Gastroesophageal sphincter (tissue), 4 donors: ENCODE results near the gene CCDC60. TPM values are rescaled to one million over a fixed set of nuclear protein-coding genes. Genes with fewer than 3 reads are reported as not detected.
A peak's percentile ranks its signal among the peaks of the same experiment; 100 is the strongest.

ENCODE experiments used
- ATAC-seq: fragments of 150-250 bp; one replicate; pipeline ENCODE4 v1.9.1; 2016; ENCODE audit warnings: mild to moderate bottlenecking, moderate library complexity
- H3K27ac ChIP-seq, 4 donors: fragments of 200-600 bp; sonication (generic) in 3 of 4; 1 replicate in 3 of 4; 2 replicates in 1 of 4; pipeline ENCODE4 v1.5.1; 2016 to 2019
- H3K27me3 ChIP-seq: fragments of 200-600 bp; sonication (generic); one replicate; pipeline ENCODE4 v1.5.1; 2019
- H3K36me3 ChIP-seq, 2 donors: fragments of 200-600 bp; sonication (generic); one replicate each; pipeline ENCODE4 v1.5.1; 2019; ENCODE audit warnings: control low read depth in 1 of 2
- H3K4me1 ChIP-seq, 3 donors: fragments of 200-600 bp; sonication (generic); 1 replicate in 2 of 3; 2 replicates in 1 of 3; pipeline ENCODE4 v1.5.1; 2016 to 2019; ENCODE audit warnings: control low read depth in 2 of 3
- H3K4me3 ChIP-seq, 2 donors: fragments of 200-600 bp; sonication (generic); one replicate each; pipeline ENCODE4 v1.5.1; 2019; ENCODE audit warnings: mild to moderate bottlenecking in 1 of 2, moderate library complexity in 1 of 2
- H3K9me3 ChIP-seq, 3 donors: fragments of 200-600 bp; sonication (generic); one replicate each; pipeline ENCODE4 v1.5.1; 2017 to 2019; ENCODE audit warnings: control low read depth in 2 of 3
- CTCF ChIP-seq, 4 experiments: fragments of 200-600 bp in 2 of 4; fragments of 450-650 bp in 2 of 4; sonication (generic) in 1 of 4; IDR thresholded peaks; one replicate each; pipeline ENCODE4 v1.5.1; 2017 to 2019; ENCODE audit warnings: antibody characterized with exemption in 4 of 4, mild to moderate bottlenecking in 2 of 4, moderate library complexity in 2 of 4
- EP300 ChIP-seq: sonication (generic); formaldehyde crosslinking; IDR thresholded peaks from one replicate; pipeline ENCODE4 v1.6.1; 2017; ENCODE audit warnings: antibody characterized with exemption, mild to moderate bottlenecking
- POLR2A ChIP-seq, 2 donors: fragments of 450-650 bp; IDR thresholded peaks; one replicate each; pipeline ENCODE4 v1.6.1; 2017; ENCODE audit warnings: antibody characterized with exemption in 2 of 2, mild to moderate bottlenecking in 2 of 2, moderate library complexity in 1 of 2
- POLR2AphosphoS5 ChIP-seq: sonication (generic); formaldehyde crosslinking; IDR thresholded peaks from one replicate; pipeline ENCODE4 v1.6.1; 2017; ENCODE audit warnings: antibody characterized with exemption
- WGBS, 2 donors: methylation state at CpG; one replicate each; pipeline ENCODE4 v1.1.5; 2018; ENCODE audit warnings: low coverage in 1 of 2; 5-methylcytosine and 5-hydroxymethylcytosine counted together
- total RNA-seq, 4 donors: library from RNA; depleted of rRNA; stranded (reverse); fragments of >200 nt; gene quantifications; one replicate each; pipeline ENCODE4 v1.1.0, GENCODE V29; 2016

The CCDC60 gene
- total RNA-seq, 4 donors from 2014 or later = 0.40 TPM; not detected in 3

DNA sequence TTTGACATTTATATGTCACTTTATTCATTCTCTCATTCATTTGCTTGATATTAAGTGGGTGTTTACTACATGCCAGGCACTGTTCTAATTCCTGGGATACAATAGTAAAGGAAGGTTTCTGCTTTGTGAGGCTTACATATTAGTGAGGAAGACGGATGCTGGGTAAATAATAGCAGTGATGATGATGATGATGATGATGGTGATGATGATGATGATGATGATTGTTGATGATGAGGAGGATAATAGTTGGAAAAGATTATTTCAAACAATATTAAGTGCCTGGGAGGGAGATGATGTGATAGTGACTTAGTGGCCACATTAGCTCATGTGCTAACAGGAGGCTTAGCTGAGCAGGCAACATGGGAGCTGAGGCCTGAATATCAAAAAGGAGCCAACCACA, 239.7 kb downstream of the CCDC60 start:
- H3K36me3 ChIP-seq = no peaks in the 10 kb centered on the region
- no peak for ATAC-seq
- no peaks in the 10 kb centered on the region for H3K9me3 ChIP-seq
- no peak overlapping the region for H3K27ac ChIP-seq
- H3K4me1 ChIP-seq = no peaks in the 10 kb centered on the region
- H3K4me3 ChIP-seq = no peak overlapping the region
- H3K27me3 ChIP-seq = peaks cover 21% of the 10 kb centered on the region
- TF ChIP-seq CTCF (IDR thresholded peaks at IDR 0.05) (no peak), POLR2AphosphoS5 (no peak), EP300 (no peak), POLR2A (IDR thresholded peaks at IDR 0.05) (no peak)
- WGBS, 2 donors = 78 to 93% methylated on average over 1 of the region's 1 CpG

DNA sequence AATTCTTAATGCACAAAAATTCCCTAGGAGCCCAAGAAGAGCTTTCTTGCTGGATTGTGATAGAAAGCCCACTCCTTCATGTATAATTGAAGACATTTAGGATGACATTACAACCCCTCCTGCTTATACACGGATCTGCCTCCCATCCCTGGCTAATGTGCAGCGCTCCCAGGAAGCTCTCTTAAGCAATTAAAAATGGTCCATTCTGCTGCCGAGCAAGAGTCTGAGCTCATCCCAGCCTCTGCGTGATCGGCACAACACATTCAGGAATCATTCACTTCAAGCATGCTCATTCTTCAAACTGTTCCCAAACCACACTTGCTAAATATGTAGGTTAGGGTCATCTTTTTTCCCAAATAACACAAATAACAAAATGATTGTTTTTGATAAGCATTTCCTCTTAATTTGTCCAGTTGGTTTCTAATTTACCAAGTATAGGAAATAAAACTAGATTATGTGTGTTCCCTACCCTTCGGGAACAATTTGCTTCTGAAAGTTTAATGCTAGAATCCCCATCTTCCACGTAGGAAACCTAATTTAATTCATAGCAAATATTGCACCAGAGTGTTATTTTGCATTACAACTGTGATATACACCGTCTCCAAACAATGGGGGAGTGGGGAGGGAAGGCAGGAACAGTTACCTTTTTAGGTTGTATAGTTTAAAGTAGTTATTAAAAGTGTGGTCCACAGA, 241.7 kb downstream of the CCDC60 start:
- Histone ChIP-seq H3K4me1 (no peaks in the 10 kb centered on the region), H3K27me3 (peaks cover 21% of the 10 kb centered on the region), H3K9me3 (no peaks in the 10 kb centered on the region), H3K27ac (no peak overlapping the region), H3K36me3 (no peaks in the 10 kb centered on the region), H3K4me3 (no peak overlapping the region)
- no peak for ATAC-seq
- WGBS, 2 donors = 64 to 73% methylated on average over 8 of the region's 8 CpGs
- no peak for TF ChIP-seq POLR2AphosphoS5
- TF ChIP-seq POLR2A (IDR thresholded peaks at IDR 0.05) = no peak
- TF ChIP-seq EP300 = no peak
- TF ChIP-seq CTCF (IDR thresholded peaks at IDR 0.05) = no peak

DNA sequence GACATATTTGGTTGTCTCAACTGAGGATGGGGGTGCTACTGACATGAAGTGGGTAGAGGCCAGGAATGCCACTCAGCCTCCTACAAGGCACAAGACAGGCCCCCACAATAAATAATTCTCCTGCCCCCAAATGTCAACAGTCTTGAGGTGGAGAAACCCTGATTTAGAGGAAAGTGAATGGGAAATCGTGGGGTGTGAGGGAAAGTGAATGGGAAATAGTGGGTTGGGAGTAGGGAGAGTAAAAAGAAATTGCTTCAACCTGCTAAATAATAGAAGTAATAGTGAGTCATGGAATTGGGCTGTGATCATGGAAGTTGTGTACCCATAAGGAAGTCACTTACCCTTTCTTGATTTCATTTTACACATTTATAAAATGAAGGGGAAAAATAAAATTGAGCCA, 242.4 kb downstream of the CCDC60 start:
- no peak overlapping the region for H3K27ac ChIP-seq
- TF ChIP-seq POLR2A (IDR thresholded peaks at IDR 0.05) = no peak
- TF ChIP-seq CTCF (IDR thresholded peaks at IDR 0.05) = no peak
- TF ChIP-seq EP300 = no peak
- TF ChIP-seq POLR2AphosphoS5 = no peak
- no peaks in the 10 kb centered on the region for H3K9me3 ChIP-seq
- no peak overlapping the region for H3K4me3 ChIP-seq
- peaks cover 21% of the 10 kb centered on the region for H3K27me3 ChIP-seq
- no peak for ATAC-seq
- no peaks in the 10 kb centered on the region for H3K4me1 ChIP-seq
- no peaks in the 10 kb centered on the region for H3K36me3 ChIP-seq
- WGBS, 2 donors = 27 to 29% methylated on average over 1 of the region's 1 CpG

- TF ChIP-seq POLR2A (IDR thresholded peaks at IDR 0.05) = no peak
- H3K27me3 ChIP-seq = peaks cover 21% of the 10 kb centered on the region
- no peaks in the 10 kb centered on the region for H3K9me3 ChIP-seq
- no peak overlapping the region for H3K27ac ChIP-seq
- no peaks in the 10 kb centered on the region for H3K4me1 ChIP-seq
- 100% methylated on average over 2 of the region's 2 CpGs; no CpG with 5 or more reads in 1 of the 2 donors for WGBS, 2 donors
- no peaks in the 10 kb centered on the region for H3K36me3 ChIP-seq
- no peak overlapping the region for H3K4me3 ChIP-seq
- ATAC-seq = no peak
These were observed 243.6 kb downstream of the CCDC60 start for GRCh38 chr12:119578112-119578511.

DNA sequence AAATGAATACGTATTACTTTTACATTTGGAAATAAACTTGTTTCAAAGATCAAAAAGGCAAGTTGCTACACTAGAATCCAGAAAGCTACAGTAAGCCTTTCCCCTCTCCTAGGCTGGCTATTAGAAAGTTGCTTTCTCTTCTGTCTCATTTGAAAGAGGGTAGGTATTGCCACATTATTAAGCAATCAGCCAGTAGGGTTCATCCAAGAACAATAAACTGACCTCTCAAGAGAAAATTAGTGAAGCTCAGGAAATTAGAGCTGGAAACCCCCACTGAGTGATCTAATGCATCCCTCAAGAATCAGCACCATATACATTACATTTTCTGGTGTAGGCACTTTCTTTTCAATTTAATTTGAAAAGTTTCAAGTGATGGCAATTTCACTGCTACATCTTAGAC, 254.6 kb downstream of the CCDC60 start:
- no peak overlapping the region for H3K27ac ChIP-seq
- 73 to 80% methylated on average over 1 of the region's 1 CpG for WGBS, 2 donors
- TF ChIP-seq POLR2AphosphoS5 (no peak), CTCF (IDR thresholded peaks at IDR 0.05) (no peak), POLR2A (IDR thresholded peaks at IDR 0.05) (no peak), EP300 (no peak)
- H3K27me3 ChIP-seq = peaks cover 48% of the 10 kb centered on the region
- H3K4me3 ChIP-seq = no peak overlapping the region
- ATAC-seq = peak; percentile 50
- H3K36me3 ChIP-seq = no peaks in the 10 kb centered on the region
- no peaks in the 10 kb centered on the region for H3K9me3 ChIP-seq
- peaks cover 0 to 7% (median 0%) of the 10 kb centered on the region in 3 donors for H3K4me1 ChIP-seq
